SKM-1 (cell line): ENCODE results near the gene RIMKLB.
"Not testable (repeated sequence)": the region's sequence is repeated elsewhere in the genome, so short reads cannot be mapped to it uniquely, and the experiment has no call there.

Experiments used
- DNase-seq: peaks from one replicate; lab custom pipeline; 2025; ENCODE audit not compliant: unreplicated experiment; lab: John Stamatoyannopoulos, UW

RIMKLB gene

DNA sequence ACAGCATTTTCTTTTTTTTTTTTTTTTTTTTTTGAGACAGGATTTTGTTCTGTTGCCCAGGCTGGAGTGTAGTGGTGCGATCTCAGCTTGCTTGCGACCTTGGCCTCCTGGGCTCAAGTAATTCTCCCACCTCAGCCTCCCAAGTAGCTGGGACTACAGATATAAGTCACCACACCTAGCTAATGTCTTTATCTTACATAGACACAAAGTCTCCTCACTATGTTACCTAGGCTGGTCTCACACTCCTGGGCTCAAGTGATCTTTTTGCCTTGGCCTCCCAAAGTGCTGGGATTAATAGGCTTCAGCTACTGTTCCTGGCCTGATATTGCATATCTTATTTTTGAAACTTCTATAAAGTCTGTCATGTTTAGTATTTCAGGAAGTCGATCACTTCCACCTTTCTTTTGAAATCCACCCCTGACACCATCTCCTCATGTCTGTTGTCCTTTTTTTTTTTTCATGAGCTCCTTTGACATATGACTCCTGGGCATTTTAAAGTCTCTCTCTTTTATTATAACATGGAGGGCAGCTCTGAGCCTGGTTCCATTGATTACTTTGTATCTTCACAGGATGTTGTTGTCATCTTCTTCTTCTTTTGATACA lies 118.8 kb downstream of the RIMKLB start:
- no peak for DNase-seq

- no peak for DNase-seq
Observed at GRCh38 chr12:8817856-8818255, 120.1 kb downstream of the RIMKLB start.

GRCh38 chr12:8818526-8818925 lies 120.7 kb downstream of the RIMKLB start:
- DNase-seq = no peak

GRCh38 chr12:8819666-8819980 lies 121.8 kb downstream of the RIMKLB start:
- no peak for DNase-seq

DNA sequence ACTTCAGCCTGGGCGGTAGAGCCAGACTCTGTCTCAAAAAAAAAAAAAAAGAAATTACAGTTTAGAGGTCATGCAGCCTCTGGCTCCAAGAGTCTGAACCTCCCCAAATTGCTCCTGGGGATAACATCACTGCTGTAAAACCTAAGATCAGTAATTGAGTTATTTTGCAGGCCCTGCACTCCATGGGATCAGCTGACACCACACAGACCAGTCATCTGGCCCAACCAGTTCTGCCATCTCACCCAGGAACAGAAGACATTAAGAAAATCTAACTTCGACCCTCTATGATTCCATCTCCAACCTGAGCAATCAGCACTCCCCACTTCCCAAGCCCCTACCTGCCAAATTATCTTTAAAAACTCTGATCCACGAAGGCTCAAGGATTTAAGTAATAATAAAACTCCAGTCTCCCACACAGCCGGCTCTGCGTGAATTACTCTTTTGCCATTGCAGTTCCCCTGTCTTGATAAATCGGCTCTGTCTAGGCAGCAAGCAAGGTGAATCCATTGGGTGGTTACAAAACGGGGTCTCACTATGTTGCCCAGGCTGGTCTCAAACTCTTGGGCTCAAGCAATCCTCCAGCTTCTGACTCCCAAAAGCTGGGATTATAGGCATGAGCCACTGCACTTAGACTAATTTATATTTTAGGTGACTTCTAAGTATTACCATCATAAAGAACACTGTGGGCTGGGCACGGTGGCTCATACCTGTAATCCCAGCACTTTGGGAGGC lies 123.1 kb downstream of the RIMKLB start:
- not testable (repeated sequence) for DNase-seq

GRCh38 chr12:8821591-8821990 lies 123.8 kb downstream of the RIMKLB start:
- DNase-seq = no peak

- DNase-seq = no peak
Observed at GRCh38 chr12:8822298-8822697, 124.5 kb downstream of the RIMKLB start, which contains the start of gene A2ML1. A2ML1 (plus strand) TSS chr12:8822621; CDS start chr12:8822652, 31 bp downstream.

DNA sequence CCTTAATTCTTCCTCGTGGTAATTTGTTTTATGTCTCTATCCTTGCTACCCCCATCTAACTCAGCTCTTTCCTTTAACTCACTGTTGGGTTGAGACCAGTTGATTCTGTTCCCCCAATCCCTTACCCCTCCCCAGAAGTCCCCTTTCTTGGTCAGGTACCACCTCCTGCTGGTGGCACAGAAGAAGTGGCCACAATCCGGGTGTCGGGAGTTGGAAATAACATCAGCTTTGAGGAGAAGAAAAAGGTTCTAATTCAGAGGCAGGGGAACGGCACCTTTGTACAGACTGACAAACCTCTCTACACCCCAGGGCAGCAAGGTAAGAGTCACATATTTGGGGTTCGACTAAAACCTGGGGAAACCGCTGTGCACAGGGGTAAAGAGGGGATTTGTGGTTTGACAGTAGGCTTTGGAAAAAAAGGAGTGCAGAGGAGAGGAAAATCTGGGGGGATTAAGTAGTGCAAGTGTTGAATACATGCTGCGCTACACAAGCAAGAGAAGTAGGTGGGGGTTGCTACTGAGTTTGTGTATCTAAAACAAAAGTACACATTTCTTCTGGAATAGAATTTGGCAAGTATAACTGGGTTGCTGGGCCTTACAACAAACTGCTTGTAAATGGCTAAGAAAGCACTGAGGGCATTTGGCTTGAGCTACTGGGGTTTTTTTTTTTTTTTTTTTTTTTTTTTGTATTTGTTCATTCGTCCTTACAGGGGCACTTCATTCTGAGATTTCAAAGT lies 125.9 kb downstream of the RIMKLB start:
- no peak for DNase-seq

DNA sequence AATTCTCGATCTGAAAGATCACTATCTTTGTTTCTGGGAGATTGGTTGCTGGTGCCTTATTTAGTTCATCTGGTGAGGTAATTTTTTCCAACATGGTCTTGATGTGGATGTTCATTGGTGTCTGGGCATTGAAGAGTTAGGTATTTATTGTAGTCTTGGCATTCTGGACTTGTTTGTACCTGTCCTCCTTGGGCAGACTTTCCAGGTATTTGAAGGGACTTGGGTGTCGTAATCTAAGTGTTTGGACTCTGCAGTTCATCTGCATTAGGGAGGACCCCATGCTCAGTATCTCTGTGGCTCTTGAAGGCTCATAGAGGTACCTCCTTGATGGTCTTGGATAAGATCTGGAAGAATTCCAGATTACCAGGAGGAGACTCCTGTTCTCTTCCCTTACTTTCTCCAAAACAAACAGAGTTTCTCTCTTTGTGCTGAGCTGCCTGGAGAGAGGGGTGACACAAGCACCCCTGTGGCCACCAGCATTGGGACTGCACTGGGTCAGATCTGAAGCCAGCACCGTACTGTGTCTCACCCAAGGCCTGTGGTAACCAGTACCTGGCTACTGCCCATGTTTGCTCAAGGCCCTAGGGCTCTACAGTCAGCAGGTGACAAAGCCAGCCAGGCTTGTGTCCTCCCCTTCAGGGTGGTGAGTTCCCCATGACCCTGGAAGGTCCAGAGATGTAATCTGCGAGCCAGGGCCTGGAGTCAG lies 129.9 kb downstream of the RIMKLB start:
- no peak for DNase-seq

DNA sequence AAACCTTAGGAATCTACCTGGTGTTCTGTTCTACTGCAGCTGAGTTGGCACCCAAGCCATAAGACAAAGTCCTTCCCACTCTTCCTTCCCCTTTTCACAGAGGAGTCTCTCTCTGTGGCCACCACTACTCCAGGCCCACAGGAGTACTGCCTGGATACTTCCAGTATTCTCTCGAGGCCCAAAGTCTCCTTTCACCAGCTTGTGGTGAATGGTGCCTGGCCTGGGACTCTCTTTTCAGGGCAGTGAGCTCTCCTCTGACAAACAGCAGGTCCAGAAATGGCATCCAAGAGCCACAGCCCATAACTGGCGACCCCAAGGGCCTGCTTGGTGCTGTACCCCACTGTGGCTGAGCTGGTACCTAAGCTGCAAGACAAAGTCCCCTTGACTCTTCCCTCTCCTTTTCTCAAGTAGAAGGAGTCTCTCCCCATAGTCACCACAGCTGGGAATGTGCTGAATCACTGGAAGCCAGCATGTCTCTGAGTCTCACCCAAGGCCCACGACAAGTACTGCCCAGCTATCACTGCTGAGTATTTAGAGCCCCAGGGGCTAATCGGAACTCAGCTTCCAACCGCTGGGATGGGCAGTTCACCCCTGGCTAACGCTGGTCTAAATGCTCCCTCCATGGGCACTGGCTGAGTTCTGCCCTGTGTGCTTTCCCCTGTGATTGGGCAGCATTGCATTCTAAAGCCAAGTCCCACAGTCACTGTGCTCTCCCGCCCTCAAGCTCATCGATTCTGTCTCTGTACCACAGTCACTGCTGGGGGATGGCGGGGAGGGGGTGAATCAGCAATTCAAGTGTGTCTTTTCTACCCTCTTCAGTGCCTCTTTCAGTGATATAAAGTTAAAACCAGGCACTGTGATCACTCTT lies 130.7 kb downstream of the RIMKLB start:
- DNase-seq = no peak

DNA sequence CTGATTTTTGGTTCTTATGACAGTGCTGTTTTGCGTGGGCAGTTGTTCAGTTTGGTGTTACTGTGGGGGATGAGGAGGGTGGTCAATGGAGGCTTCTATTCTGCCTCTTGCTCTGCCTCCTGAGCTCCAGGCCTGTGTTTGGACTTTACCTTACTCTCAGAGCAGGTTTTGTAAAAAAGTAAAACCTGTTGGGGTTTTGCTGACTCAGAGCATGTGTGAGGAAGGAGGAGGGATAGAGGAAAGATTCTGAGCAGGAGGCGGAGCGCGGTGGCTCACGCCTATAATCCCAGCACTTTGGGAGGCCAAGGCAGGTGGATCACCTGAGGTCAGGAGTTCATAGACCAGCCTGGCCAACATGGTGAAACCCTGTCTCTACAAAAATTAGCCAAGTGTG lies 131.3 kb downstream of the RIMKLB start:
- DNase-seq = no peak

GRCh38 chr12:8829621-8830020 lies 131.8 kb downstream of the RIMKLB start:
- no peak for DNase-seq

DNA sequence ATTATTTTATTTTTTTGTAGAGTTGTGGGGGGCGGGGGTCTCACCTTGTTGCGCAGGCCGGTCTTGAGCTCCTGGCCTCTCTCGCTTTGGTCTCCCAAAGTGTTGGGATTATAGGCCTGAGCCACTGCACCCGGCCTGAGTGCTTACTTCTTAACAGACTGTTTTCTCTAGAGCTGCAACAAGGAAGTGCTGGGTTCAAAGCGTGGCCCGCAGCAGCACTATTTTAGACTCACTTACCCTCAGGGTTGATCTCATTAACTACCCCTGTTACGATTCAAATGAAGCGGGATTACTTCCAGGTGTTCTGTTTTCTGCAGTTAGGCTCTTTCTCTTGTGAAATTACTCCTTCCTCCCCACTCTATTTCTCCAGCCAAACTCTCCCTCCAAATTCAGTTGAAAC lies 133.3 kb downstream of the RIMKLB start:
- no peak for DNase-seq

DNA sequence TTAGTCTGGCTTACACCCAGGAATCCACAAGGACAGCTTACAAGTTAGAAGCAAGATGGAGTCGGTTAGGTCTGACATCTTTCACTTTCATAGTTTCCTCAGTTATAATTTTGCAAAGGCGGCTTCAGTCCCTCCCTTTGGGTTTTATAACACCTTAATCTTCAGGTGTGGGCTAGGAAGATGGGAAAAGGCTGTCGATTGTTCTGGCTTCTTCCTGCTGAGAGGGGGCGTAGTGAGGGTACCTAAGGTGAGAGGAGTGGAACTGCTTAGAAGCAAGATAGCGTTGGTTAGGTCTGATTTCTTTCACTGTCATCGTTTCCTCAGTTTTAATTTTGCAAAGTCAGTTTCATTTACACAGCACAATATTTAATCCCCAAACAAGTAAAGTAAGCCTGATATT lies 134.7 kb downstream of the RIMKLB start:
- no peak for DNase-seq
